HG02623 (cell line): ENCODE measurements around the gene LRRC37A3.
"Not testable (repeated sequence)": the region's sequence is repeated elsewhere in the genome, so short reads cannot be mapped to it uniquely, and the experiment has no call there.

Source experiments
- ATAC-seq: cut with Tn5 transposase; IDR thresholded peaks from one replicate; pipeline ENCODE4 v1.9.1; 2021; ENCODE audit warnings: moderate library complexity; ENCODE audit not compliant: unreplicated experiment

The LRRC37A3 gene

DNA sequence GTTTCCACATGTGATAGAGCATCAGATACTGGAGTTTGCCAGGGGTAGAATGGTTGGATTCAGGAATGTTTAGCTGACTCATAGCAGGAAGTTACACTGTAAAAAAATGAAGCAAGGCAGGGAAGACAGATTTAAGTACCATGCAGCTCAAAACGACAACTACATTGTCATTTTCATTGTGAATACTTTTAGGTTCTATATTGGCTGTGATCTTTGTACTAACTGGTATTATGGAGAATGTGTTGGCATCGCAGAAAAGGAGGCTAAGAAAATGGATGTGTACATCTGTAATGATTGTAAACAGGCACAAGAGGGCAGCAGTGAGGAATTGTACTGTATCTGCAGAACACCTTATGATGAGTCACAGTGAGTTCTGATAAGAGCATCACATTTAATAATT lies 8.2 kb upstream of the LRRC37A3 start:
- ATAC-seq = not testable (repeated sequence)

DNA sequence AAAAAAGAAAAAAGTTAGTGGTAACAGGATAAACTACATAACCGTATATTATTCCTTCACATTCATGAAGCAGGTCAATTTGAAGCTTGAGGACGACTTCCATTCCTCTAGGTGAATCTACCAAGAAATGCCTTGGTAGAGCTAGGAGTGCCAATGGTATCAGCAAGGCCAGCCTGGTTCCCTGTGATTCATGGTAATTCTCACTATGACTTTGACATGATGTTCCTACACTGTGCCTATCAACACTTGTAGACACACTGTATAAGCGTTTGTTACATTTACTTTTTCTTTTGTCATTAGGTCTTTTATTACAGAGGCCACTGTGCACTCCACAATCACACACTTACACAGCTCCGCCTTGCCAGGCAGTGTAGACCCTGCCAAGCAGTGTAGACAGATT lies 7.2 kb upstream of the LRRC37A3 start:
- not testable (repeated sequence) for ATAC-seq

DNA sequence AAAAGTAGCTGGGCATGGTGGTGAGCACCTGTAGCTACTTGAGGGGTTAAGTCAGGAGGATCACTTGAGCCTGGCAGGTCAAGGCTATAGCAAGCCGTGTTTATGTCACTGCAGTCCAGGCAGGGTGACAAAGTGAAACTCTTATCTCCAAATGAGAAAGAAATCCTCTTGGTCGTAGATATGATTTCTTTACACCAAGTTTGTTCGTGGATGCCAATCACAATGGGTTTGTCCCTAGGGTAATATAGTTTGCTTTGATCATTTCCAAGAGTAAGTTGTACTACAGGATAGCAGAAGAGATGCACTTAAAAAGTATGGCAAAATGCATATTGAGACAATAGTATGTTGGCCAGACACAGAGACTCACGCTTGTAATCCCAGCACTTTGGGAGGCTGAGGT lies 6.0 kb upstream of the LRRC37A3 start:
- ATAC-seq = not testable (repeated sequence)

DNA sequence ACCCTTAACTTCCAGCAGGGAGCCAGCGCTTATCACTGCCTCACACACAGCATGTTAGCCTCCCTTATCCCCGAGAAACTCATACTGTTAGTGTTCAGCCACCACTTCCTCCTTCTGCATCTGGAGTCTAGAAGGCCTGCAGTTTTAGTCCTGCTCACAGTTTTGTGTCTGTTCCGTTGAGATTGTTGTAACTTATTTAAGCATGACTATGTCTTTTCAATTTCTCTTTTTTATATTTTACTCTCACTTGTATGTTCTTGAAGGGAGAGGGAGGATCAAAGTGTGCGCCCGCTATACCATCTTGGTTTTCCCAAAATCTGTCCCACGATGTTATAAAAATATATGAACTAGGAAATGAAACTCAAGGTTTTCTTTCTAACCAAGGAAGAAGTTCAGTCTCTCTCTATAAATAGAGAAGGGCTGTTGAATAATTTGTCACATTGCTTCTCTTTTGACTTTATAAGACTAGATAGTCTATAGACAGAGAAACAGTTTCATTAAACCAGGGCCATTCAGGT lies 3.8 kb upstream of the LRRC37A3 start:
- not testable (repeated sequence) for ATAC-seq

DNA sequence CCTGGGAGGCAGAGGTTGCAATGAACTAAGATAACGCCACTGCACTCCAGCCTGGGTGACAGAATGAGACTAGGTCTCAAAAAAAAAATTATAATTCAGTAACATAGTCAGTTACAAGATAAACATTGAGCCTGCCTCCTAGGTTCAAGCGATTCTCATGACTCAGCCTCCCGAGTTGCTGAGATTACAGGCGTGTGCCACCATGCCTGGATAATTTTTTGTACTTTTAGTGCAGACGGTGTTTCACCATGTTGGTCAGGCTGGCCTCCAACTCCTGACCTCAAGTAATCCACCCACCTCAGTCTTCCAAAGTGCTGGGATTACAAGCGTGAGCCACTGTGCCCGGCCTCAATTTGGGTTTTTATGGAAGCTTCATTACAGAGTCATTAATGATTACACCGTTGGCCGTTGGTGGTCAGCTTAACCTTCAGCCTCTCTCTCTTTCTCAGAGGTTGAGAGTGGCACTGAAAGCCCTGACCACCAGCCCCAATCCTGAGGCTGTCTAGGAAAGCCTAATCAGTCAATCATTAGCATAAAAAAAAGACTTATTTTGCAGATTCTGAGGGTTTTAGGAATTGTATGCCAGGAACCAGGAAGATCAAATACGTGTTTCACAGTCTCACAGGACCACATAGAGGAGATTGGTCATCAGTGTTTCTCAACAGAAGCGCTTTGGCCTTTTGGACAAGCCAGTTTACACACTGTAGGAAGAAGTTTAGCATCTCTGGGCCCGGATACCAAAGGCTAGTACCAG lies 1.3 kb upstream of the LRRC37A3 start:
- ATAC-seq = no peak

DNA sequence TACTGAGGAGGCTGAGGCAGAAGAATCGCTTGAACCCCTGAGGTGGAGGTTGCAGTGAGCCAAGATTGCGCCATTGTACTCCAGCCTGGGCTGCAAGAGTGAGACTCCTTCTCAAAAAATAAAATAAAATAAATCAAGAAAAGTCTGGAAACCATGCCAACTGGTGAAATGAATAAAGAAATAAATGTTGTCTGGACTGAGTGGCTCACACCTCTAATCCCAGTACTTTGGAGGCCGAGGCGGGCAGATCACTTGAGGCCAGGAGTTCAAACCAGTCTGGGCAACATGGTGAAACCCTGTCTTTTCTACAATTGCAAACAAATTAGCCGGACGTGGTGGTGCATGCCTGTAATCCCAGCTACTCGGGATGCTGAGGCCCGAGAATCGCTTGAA lies 744 bp upstream of the LRRC37A3 start:
- no peak for ATAC-seq

DNA sequence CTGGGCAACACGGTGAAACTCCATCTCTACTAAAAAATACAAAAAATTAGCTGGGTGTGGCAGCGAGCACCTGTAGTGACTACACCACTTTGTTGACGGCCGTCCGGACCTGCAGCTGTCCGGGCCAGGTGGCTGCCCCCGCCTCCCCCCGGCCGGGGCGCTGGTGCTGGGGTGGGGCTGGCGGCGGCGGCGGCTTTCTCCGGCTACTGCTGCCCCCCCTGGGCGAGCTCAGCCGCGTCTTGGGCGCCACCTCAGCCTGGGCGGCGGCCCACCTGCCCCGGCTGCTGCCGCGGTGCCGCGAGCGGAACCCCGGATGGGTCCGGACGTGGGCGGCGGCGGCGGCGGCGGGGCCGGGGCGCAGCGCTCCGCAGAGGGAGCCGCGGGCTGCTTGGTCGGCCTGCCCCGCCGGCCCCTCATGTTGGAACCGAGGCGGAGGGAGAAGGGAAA lies 413 bp downstream of the LRRC37A3 start:
- peak; percentile 42 for ATAC-seq

DNA sequence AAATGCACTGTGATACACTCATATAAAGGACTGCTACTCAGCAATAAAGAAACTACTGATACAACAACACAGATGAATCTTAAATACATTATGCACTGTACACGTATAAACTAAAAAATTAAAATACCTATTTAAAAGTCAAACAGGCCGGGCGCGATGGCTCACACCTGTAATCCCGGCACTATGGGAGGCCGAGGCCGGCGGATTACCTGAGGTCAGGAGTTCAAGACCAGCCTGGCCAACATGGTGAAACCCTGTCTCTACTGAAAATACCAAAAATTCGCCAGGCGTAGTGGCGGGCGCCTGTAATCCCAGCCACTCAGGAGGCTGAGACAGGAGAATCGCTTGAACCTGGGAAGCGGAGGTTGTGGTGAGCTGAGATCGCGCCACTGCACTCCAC lies 1.7 kb downstream of the LRRC37A3 start:
- ATAC-seq = not testable (repeated sequence)

DNA sequence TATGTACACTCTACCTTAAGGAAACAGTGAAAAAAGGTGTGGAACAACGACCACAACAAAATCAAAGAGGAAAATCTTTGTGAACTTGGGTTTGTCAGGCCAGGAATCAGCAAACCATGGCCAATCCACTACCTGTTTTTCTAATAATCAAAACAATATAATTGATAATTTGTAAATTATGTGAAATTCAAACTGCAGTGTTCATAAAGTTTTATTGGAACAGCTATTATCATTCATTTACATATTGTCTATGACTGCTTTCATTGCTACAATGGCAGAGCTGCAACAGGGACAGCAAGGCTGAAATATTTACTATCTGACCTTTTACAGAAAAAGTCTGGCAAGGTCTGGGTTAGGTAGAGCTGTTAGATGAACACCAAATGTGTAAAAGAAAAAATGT lies 4.0 kb downstream of the LRRC37A3 start:
- ATAC-seq = not testable (repeated sequence)

DNA sequence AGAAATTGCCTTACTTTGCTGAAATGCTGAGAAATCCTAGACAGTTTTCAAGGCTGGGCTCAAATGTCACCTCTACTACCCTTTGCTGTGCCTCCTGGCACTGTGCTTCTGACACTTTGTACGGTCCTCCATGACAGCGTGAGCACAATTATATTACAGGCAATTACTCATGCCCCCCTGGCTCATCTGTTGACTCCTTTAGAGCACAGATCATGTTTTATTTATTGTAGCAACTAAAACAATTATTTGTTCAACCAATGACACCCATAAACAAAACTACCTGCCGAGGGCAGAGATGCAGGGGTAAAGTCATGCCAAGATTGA lies 9.1 kb downstream of the LRRC37A3 start:
- ATAC-seq = not testable (repeated sequence)

DNA sequence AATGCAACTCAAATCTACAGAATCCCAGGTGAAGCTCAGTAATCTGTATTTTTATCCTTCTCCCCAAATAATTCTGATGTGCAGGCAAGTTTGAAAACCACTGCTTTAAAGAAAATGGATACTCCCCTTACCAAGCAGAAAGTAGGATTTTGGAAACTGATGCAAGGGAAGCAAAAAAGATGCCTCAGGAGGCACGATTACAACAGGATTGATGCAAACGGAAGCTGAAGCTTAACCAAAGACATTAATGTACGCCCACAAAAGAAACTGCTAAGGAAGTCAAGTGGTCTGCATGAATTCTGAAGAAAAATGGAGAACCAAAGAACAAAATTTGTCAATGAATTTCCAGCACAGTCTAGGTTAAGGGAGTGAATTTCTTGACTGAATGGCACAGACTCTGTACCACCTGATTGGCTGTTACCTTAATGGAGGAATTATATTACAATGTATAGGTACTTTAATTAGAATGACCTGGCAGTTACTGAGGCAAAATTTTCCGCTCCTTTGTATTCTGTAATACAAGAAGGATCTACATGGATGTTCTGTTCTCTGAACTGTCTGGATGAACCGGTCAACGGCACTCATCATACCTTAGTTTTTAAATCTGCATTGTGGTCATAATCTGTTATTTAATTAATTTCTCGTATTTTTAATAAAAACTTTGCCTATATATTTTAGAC lies 9.6 kb downstream of the LRRC37A3 start:
- not testable (repeated sequence) for ATAC-seq

DNA sequence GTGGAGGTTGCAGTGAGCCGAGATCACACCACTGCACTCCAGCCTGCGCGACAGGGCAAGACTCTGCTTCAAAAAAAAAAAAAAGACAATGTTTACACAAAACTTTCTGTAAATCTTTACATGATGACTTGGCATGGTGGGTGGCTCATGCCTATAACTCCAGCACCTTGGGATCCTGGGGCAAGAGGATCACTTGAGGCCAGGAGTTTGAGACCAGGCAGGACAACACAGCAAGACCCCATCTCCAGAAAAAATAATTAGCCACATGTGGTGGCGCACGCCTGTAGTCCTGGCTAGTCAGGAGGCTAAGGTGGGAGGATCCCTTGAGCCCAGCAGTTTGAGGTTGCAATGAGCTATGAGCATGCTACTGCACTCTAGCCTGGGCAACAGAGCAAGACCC lies 15.2 kb downstream of the LRRC37A3 start:
- not testable (repeated sequence) for ATAC-seq

DNA sequence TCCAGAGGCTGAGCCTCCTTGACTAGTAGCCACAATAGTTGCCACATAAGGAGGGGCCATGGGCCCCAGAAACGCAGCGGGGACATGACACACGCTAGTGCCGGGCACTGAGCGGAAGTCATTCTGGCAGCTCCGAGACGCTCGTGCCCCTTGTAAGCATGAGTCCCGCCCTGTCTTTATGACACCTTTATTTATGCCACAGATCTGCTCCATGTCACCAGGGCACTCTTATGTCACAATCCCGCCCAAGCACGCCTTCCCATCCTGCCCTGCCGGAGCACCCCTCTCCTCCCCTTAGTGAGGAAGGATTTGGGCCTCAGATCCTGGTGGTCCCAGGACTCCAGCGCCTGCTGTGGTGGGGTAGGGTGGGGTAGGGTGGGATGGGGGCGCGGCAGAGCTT lies 22.1 kb downstream of the LRRC37A3 start:
- ATAC-seq = not testable (repeated sequence)

DNA sequence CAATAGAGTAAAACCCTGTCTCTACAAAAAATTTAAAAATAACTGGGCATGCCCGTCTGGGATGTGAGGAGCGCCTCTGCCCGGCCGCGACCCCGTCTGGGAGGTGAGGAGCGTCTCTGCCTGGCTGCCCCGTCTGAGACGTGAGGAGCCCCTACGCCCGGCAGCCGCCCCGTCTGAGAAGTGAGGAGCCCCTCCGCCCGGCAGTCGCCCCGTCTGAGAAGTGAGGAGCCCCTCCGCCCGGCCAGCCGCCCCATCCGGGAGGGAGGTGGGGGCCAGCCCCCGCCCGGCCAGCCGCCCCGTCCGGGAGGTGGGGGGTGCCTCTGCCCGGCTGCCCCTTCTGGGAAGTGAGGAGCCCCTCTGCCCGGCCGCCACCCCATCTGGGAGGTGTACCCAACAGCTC lies 45.1 kb downstream of the LRRC37A3 start:
- ATAC-seq = not testable (repeated sequence)

DNA sequence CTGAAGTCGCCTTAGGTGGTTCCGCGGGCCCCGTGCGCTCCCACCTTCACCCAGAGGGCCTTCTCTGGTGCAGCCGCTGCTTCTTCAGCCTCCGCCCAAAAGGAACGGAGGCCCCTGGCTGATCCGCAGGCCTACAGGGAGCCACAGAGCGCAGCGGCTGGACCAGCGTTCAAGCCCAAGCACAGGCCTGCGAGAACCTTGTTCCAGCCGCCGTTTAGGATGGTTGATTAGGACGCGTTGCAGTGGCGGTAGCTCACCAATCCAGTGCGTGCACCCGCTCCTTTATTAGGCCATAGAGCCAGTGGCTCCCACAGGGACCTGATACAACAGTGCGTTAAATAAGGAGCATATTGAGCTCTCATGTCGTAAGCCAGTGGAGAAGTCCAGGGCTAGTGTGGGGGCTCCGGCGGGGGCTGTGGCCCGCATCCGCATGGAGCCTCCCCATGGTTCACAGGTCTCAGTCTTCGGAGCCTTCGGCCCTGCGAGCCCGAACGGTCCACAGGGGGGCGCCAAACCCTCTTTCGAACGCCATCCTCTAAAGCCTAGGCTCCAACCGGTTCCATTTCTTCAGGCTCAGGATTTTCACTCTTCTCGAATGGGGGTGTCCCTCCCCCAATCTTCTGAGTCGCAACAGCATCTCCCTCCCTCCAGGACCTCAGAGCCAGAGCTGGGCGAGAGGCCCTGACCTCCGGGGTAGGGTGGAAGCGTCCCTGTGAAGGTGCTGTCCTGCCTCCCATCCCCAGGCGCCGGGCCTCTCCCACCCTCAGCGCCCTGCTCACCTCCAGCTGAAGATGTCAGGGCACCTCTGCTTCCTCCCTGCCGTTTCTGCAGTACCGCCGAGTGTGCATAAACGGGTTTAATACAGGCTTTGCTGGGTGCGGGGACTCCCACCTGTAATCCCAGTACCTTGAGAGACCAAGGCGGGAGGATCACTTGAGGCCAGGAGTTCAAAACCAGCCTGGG lies 71.5 kb downstream of the LRRC37A3 start:
- not testable (repeated sequence) for ATAC-seq

DNA sequence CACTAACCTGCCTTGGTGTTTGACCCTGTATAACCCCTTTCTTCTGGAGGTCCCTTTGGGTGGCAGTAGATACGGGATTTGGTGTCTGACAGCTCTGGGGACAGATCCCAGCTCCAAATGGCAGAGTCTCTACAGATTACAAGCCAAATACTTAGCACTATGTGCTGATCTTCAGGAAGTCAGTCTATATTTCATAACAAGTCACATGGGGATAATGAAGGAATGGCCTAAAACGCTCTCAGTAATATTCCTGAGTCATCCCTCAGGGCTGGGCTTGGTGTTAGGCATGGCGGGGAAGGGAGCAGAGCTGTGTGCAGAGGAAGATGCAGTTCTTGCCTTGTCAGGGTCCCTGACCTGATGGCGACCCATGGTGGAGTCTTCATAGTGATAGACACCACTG lies 72.4 kb downstream of the LRRC37A3 start:
- not testable (repeated sequence) for ATAC-seq

DNA sequence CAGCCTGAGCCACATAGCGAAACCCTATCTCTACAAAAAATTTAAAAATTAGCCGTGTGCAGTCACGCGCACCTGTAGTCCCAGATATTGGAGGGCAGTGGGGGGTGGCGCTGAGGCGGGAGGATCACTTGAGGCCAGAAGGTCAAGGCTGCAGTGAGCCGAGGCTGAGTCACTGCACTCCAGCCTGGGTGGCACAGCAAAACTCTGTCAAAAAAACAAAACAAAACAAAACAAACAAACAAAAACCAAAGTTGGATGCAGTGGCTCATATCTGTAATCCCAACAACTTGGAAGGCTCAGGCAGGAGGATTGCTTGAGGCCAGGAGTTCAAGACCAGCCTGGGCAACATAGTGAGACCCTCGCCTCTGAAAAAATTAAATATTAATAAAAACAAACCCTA lies 75.4 kb downstream of the LRRC37A3 start:
- ATAC-seq = not testable (repeated sequence)

DNA sequence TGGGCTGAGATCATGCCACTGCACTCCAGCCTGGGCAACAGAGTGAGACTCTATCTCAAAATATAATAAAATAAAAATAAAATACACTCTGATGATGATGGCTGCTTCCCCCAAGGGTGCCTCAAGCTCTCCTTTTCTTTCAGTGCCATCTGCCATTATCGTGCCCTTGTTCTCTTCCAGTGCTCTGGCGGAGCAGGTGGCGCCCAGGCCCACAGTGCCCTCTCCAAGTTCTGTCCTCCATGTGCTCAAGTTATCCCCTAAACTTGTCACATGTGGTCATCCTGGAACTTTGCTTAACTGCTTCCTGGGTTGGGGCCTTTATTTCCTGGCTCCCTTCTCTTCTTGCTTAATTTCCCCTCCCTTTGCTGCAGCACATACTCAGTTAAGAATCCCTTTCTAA lies 76.4 kb downstream of the LRRC37A3 start:
- not testable (repeated sequence) for ATAC-seq

DNA sequence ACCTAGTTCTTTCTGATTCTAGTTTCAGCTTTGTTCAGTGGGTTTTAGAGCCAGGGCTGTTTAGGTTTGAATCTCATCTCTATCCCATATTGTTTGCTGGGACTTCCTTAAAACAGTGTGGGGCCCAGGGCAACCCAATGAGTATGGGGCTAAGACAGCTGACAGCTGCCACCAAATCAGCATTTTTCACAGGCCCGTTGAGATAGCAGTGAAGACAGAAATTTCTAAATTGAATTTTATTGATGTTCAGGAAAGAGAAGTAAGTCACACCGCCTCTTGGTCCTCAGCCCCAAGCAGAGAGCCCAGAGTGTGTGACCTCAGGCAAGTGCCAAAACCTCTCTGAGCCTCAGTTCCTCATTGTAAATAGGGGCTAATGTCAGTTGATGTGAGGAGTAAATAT lies 78.3 kb downstream of the LRRC37A3 start:
- not testable (repeated sequence) for ATAC-seq

DNA sequence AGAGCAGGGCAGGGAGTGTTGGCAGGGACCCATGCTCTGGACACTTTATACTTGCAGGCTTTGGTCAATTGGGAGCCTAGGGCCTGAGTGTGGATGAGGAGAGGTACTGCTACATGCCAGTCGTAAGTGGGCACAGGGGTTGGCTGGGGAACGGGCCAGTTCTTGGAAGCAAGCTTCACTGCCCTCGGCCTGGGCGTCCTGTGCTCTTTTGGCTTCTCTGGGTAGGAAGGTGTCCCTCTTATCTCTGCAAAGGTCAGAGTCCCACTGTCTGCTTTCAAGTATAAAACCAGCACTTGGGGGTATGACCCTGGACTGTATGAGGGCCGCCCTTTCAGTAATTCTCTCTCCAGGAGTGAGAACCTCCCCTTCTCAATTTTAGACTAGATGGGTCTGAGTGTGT lies 80.8 kb downstream of the LRRC37A3 start:
- ATAC-seq = not testable (repeated sequence)
